ENCODE measurements around the gene GABPB2.

DNA sequence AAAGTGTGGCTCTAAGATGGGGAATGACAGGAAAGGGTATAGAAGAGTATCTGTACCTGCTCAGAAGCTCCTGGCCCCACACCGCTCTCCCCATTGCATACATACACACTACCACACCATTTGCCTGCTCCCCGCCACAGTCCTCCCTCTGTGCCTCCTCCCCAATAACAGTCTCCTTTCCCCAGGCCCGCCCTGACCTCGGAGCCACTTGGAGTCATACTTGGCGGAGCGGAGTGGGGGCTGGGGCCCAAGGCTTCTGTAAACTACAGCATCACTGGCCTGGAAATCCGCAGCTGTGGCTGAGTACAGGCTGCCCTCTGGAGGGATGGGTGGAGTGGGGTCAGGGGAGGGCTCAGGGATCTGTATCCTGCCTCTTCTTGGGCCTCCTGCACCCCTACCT is 67.2 kb downstream of the GABPB2 start:
- TF ChIP-seq TAF1 (CRISPR knock-in tag; IDR thresholded peaks at IDR 0.05): no peak
- TF ChIP-seq ZNF274 (CRISPR knock-in tag; IDR thresholded peaks at IDR 0.05): no peak
- TF ChIP-seq ZNF224 (CRISPR knock-in tag; IDR thresholded peaks at IDR 0.05): no peak
